Measurements from ENCODE around the gene FKBP1C. TPM values are rescaled to one million over a fixed set of nuclear protein-coding genes. Genes with fewer than 3 reads are reported as not detected.

The FKBP1C gene
- total and polyA plus RNA-seq, 2 of the 8 experiments (the other 6 are each of a cell fraction or from before 2014, with no cell fraction given) = 0.74 to 1.0 TPM

DNA sequence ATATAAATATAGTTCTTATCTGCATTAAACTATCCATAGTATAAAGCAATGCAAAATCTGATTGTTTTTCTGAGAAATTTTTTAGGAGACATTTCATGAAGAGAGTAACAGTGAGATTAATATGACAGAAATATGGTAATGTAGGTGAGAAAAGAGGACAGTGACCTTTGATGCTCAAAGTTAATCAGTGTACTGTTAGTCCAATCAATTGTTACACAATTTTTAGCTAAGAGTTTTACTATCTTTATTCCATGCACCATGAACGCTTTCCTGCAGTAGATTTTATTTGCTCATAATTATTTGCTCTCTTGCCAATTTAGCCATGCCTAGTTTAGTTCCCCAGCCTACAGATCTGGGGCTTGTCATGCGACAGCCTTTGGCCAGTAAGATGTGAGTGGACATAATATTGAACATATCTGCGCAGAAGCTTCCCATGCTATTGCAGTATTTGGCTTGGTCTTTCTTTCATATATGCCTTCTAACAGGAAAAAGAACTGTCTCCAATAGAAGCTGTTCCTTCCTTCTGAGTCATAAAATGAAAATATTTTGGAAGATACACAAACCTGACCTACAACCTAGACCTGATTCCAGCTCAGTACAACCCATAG lies 38.7 kb downstream of the FKBP1C start:
- Histone ChIP-seq H3K27ac (ENCODE audit: low read depth, low read length) (no peak overlapping the region), H2AK5ac (ENCODE audit: low read depth, low read length) (no peak overlapping the region), H3K14ac (ENCODE audit: insufficient read length) (no peak overlapping the region), H2BK12ac (ENCODE audit: low read depth, low read length) (no peak overlapping the region), H4K5ac (ENCODE audit: insufficient read length, low read depth, low read length) (no peak overlapping the region), H4K8ac (ENCODE audit: extremely low read depth, insufficient read depth, low read length) (no peak overlapping the region), H3K9ac (replicated peaks in 1 of 4; ENCODE audit: extremely low read depth in 1 of 4, low read depth in 3 of 4, low read length in 3 of 4) (no peak overlapping the region), H3K18ac (ENCODE audit: extremely low read depth, low read length) (no peak overlapping the region), H3K36me3 (ENCODE audit: control insufficient read depth in 2 of 4, insufficient read depth in 4 of 4, low read length in 3 of 4) (no peaks in the 10 kb centered on the region), H3K56ac (replicated peaks; ENCODE audit: insufficient read length, low read depth, low read length) (no peak overlapping the region), H4K20me1 (replicated peaks in 1 of 2; ENCODE audit: control insufficient read depth in 1 of 2, insufficient read depth in 2 of 2, low read length in 2 of 2) (no peaks in the 10 kb centered on the region), H3K4ac (replicated peaks; ENCODE audit: insufficient read length, low read depth, low read length) (no peak overlapping the region), H3K27me3 (replicated peaks in 1 of 4; ENCODE audit: control insufficient read depth in 3 of 4, extremely low read depth in 1 of 4, insufficient read depth in 3 of 4, low read length in 3 of 4) (no peaks in the 10 kb centered on the region), H3K79me1 (ENCODE audit: low read depth, low read length) (no peaks in the 10 kb centered on the region), H3K4me2 (ENCODE audit: insufficient read depth in 1 of 2, low read depth in 2 of 2, low read length in 2 of 2) (no peak overlapping the region), H3K9me3 (ENCODE audit: insufficient read depth in 2 of 2, low read depth in 1 of 2, low read length in 1 of 2) (no peaks in the 10 kb centered on the region), H2BK20ac (ENCODE audit: low read length) (no peak overlapping the region), H2BK5ac (ENCODE audit: low read depth, low read length) (no peak overlapping the region), H2BK15ac (ENCODE audit: low read length) (no peak overlapping the region), H3K4me1 (replicated peaks in 1 of 4; ENCODE audit: control insufficient read depth in 3 of 4, insufficient read depth in 4 of 4, low read length in 3 of 4) (no peaks in the 10 kb centered on the region), H3K79me2 (ENCODE audit: control insufficient read depth in 1 of 2, insufficient read depth in 2 of 2, low read length in 2 of 2) (no peaks in the 10 kb centered on the region), H4K91ac (replicated peaks; ENCODE audit: insufficient read length, low read length) (no peak overlapping the region), H2BK120ac (replicated peaks; ENCODE audit: low read depth, low read length) (no peak overlapping the region), H3K23ac (ENCODE audit: insufficient read length) (no peak overlapping the region), H3K23me2 (ENCODE audit: low read depth, low read length) (no peaks in the 10 kb centered on the region), H2AFZ (ENCODE audit: low read length) (no peak overlapping the region), H3K4me3 (ENCODE audit: extremely low read depth in 1 of 4, insufficient read depth in 2 of 4, low read depth in 3 of 4, low read length in 4 of 4) (no peak overlapping the region)
- WGBS, 2 experiments (ENCODE audit: extremely low coverage in 1 of 2, insufficient coverage in 1 of 2, insufficient read length in 1 of 2, insufficient replicate concordance in 2 of 2, low coverage in 1 of 2, low lambda C conversion rate in 2 of 2, missing lambda C conversion rate in 1 of 2) = 94% methylated on average over 3 of the region's 3 CpGs; no CpG with 5 or more reads in 1 of the 2 experiments
- DNase-seq (ENCODE audit: low read depth in 1 of 2, low spot score in 2 of 2) = no peak
- POLR2A ChIA-PET (ENCODE audit: partially characterized antibody) = no interaction called here
- CTCF ChIA-PET (ENCODE audit: partially characterized antibody) = interaction anchor here (1.0 kb wide), 1 partner anchor 13 kb away, joined by 3 read pairs; no protein-coding TSS in a partner anchor
- FAIRE-seq = no peak
- TF ChIP-seq EZH2 (IDR thresholded peaks at IDR 0.05; ENCODE audit: low read depth, low read length, severe bottlenecking) (no peak), SUZ12 (IDR thresholded peaks at IDR 0.05; ENCODE audit: low read length) (no peak), CBX8 (IDR thresholded peaks at IDR 0.05; ENCODE audit: borderline replicate concordance, low read depth, low read length) (no peak), PHF8 (conservative IDR thresholded peaks at IDR 0.05; ENCODE audit: low read depth, low read length) (no peak), FOSL1 (IDR thresholded peaks at IDR 0.05; ENCODE audit: insufficient read depth, low read depth, low read length) (no peak), YY1 (IDR thresholded peaks at IDR 0.05; ENCODE audit: low read depth, low read length) (no peak), ZNF274 (IDR thresholded peaks at IDR 0.05; ENCODE audit: borderline replicate concordance, extremely low read depth, low read length) (no peak), TBP (IDR thresholded peaks at IDR 0.05; ENCODE audit: low read depth, low read length) (no peak), TAF7 (optimal IDR thresholded peaks at IDR 0.05; ENCODE audit: borderline replicate concordance, low read depth, low read length) (no peak), KDM4A (IDR thresholded peaks at IDR 0.05; ENCODE audit: low read depth, low read length, severe bottlenecking) (no peak)
- TF ChIP-seq, protein P1, sequence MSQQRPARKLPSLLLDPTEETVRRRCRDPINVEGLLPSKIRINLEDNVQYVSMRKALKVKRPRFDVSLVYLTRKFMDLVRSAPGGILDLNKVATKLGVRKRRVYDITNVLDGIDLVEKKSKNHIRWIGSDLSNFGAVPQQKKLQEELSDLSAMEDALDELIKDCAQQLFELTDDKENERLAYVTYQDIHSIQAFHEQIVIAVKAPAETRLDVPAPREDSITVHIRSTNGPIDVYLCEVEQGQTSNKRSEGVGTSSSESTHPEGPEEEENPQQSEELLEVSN (IDR thresholded peaks at IDR 0.05) = no peak
- TF ChIP-seq, protein P2, sequence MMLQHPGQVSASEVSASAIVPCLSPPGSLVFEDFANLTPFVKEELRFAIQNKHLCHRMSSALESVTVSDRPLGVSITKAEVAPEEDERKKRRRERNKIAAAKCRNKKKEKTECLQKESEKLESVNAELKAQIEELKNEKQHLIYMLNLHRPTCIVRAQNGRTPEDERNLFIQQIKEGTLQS (IDR thresholded peaks at IDR 0.05; ENCODE audit: insufficient read depth, low read depth, low read length) = no peak

All from H1 (cell line).